GM20000 (cell line): ENCODE results near the gene MATN4.
A peak's percentile ranks its signal among the peaks of the same experiment; 100 is the strongest.

Experiments used
- DNase-seq: peaks from one replicate; pipeline ENCODE4 v3.0.0; 2012; ENCODE audit warnings: low spot score
- CTCF ChIP-seq: IDR thresholded peaks from 2 replicates; pipeline ENCODE4 v1.5.1; 2012; ENCODE audit warnings: mild to moderate bottlenecking, control low read depth; ENCODE audit errors: extremely low read depth, missing control alignments

The MATN4 gene

GRCh38 chr20:45347936-45348778 lies 40.1 kb upstream of the MATN4 start, which contains the start of gene SDC4:
SDC4 (minus strand) TSS chr20:45348424; CDS start chr20:45348384, 40 bp downstream.
- no peak for DNase-seq

GRCh38 chr20:45347297-45347935 lies 39.3 kb upstream of the MATN4 start:
- TF ChIP-seq CTCF: no peak
- peak; percentile 40 for DNase-seq

More at GRCh38 chr20:45347936-45348778, 40.1 kb upstream of the MATN4 start, which contains the start of gene SDC4:
- TF ChIP-seq CTCF: no peak

- TF ChIP-seq CTCF: no peak
- no peak for DNase-seq
Measured at GRCh38 chr20:45346851-45347250, 38.8 kb upstream of the MATN4 start.

GRCh38 chr20:45346291-45346718 lies 38.2 kb upstream of the MATN4 start:
- TF ChIP-seq CTCF: no peak

DNA sequence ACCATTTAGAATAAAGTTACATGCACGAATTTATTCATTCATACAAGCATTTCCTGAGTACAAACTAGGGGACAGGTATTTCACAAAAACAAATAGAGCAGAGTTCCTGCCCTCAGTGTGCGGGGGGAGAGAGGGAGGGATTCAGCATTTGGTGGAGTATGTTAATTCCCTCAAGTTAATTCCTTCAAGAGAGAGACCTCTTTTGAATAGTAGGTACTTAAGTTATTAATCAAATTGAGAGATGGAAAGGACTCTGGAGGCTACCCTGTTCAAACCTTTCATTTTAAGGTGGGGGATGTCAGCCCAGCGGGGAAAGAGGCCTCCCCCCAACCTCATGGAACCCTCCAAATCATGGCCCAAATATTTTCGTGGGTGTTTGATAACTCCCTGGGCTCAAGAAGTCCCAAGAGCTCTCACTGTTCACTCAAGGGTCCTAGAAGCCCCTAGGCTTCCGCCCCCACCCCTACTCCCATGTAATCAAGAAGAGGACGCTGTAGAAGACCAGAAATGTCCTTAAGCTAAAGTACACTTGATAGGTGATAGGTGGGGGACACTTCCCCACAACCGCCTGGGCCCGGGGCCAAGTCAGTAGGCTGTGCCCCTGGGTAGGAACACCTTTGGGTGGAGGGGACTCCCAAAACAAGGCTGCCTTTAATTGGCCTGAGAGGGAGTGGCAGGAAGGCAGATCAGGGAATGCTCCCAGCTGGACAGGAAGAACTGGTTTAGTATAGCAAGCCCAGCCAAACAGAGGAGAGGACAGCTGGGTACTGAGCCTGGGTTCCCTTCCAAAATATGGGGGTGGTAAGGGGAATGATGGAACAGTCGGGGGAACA lies 37.2 kb upstream of the MATN4 start:
- no peak for TF ChIP-seq CTCF
- DNase-seq: no peak

More at GRCh38 chr20:45346291-45346718, 38.2 kb upstream of the MATN4 start:
- no peak for DNase-seq

GRCh38 chr20:45344168-45344860 lies 36.2 kb upstream of the MATN4 start:
- no peak for TF ChIP-seq CTCF
- DNase-seq: no peak
